Effector CD4-positive, alpha-beta T cell (primary cell): ENCODE results near the gene TNKS1BP1.
A peak's percentile ranks its signal among the peaks of the same experiment; 100 is the strongest.

Source experiments
- DNase-seq: peaks from one replicate; pipeline ENCODE4 v3.0.0-alpha.2; 2020

The TNKS1BP1 gene

DNA sequence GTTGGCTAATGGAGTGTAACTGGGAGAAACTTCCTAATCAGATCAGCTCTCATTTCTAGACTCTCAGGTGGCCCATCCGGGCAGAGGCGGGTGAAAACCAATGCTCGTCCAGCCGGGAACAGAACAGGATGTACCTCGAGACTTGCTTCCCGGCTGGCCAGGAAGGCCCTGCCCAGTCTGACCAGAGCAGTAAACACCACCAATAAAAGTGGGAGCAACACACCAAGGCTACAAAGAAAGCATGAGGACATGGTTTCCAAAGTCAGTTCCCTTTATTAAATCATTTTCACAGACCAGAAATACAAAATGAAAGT lies 940 bp upstream of the TNKS1BP1 start:
- DNase-seq: no peak

DNA sequence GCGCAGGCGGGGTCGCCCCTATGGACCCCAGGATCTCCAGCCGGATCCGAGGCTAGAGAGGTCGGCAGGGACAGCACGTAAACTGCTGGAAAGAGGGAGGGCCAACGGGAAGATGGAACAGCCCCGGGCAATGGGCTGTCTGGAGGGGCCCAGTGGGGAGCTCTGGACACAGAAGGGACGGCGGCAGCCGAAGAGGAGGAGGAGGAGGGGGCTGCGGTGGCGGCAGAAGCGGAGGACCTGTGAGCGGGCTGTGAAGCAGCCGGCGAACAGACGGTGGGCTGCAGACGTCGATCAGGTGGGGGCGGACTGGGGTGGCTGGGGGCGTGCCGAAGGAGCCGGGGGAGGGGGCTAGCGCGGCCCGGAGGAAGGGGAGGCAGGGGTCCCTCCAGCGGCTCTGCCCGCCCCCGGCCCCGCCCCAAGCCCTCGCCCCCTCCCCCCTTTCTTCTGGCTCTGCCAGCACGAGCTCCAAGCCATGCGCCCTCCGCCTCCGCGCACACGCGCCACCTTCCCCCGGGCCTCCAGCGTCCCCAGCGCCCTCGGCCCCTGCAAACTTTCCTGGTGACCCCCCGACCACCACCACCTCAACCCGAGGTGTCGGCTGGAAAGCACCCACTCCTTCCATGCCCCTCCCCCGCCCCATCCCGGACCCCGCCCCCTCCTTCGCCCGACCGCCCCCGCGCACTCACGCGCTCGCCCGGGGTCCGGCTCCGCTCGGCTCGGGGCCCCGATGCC lies 432 bp downstream of the TNKS1BP1 start:
- peak; percentile 23 for DNase-seq

DNA sequence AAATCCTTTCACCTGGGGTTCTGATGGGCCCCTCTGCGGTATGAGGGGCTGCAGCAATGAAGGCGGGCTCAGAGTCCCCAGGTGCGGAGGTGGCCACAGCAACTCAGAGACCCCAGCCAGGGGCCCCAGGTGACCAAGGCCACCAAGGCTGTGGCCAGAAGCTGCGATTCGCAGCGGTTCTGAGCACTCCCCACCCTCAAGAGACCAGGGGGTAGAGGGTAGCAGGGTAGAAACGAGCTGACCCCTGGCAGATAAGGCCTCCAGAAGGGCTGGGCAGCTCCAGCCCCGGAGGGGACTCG lies 948 bp downstream of the TNKS1BP1 start:
- DNase-seq: no peak

DNA sequence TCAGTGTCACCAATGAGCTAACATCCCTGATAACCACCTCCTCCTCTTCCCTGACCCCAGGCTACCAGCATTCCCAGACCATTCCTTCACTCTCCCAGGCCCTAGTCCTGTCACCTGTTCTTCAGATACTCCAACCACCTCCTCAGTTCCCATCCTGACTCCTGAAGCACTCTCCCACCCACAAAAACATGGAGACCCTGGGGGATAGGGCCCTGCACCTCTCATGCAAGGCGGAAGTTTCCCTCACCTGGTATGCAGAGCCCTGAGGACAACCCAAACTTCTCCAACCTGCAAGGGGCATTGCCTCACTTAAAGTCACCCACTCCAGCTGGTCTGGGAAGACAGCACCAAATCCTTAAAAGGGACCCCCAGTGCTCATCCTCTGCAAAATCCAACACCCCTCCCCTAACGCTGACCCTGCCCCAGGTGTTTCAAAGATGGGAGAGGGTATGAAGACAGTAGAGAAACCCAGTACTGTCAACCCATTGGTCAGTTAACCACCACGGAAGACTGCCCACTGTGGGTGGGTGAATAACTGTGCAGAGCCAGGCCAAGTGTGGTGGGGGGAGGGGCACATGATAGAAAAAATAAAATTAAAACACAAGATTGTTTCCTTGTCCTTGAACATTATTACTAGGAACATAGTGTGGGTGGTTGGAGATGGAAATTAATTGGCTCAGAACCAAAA lies 1.4 kb downstream of the TNKS1BP1 start:
- no peak for DNase-seq

DNA sequence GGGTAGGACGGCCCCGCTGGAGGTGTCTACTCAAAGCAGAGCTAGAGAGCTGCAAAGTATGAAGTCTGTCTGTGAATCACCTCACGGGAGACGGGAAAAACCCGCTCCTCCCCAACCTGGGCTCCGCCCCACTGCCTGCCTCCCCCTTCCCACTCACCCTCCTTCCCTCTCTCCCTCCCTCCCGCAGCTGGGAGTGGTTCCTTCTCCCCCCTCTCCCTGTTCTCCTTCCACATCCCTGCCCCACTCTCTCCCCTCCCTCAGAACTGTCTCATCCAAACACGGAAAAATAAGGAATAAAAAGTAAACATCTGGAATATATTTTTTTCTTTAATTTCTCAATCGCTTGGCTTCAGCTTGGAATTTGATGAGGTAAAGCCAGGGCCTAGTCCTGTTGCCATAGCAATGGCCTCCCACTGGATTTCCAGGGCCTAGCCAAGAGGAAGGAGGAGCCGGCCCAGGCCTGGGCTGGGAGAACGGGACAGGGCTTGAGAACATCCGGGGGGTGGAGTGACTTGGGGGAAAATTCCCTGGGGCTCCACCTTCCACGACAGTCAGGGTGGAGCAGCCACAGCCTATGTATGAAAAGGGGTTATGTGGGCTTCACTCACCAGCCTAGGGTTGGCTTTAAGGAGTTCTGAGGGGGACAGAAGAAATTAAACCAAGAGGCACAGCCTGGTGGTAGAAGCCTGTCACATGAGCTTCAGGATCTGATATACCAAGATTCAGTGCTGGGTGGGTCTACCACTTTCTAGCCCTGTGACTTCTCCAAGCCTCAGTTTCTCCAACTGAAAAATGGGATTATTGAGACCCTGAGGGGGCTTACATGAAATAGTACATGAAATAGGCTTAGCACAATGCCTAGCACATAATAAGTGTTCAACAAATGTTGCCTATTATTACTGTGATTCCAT lies 2.2 kb downstream of the TNKS1BP1 start:
- no peak for DNase-seq

DNA sequence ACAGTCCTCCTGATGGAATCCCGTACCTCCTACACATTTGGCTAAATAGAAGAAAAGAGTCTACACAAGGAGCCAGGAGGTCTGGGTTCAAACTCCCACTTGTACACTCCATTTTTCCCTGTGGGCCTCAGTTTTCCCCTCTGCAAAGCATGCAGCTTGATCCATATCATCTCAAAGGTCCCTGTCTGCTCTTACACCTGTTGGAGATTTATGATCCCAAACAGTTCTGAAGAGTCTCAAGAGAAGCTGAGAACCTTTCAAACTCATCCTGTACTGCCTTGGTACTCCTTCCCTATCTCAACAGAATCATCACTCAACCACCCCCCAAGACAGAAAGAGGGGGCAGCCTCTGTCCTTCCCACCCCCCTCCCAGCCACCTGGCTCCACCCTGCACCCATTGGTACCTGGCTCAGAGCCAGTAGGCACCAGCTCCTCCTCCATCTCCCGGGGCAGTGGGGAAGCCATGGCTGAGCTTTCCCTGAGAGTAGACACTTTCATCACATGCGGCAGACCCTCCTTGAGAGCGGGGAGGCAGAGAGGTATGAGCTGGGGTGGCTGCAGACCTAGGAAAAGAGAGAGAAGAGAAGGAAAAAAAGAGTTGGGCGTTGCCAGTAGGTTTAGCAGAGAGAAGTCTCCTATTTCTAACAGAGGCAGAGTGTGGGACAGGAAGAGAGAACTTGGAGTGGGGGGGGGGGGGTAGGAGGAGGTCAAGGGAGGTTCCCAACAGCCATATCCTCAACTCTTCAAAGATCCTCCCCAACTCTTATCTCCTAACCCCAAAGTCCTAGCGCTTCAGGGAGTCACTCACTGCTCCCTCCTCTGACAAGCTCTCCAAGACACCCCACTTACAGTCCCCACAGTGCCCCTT lies 3.1 kb downstream of the TNKS1BP1 start:
- DNase-seq: no peak

DNA sequence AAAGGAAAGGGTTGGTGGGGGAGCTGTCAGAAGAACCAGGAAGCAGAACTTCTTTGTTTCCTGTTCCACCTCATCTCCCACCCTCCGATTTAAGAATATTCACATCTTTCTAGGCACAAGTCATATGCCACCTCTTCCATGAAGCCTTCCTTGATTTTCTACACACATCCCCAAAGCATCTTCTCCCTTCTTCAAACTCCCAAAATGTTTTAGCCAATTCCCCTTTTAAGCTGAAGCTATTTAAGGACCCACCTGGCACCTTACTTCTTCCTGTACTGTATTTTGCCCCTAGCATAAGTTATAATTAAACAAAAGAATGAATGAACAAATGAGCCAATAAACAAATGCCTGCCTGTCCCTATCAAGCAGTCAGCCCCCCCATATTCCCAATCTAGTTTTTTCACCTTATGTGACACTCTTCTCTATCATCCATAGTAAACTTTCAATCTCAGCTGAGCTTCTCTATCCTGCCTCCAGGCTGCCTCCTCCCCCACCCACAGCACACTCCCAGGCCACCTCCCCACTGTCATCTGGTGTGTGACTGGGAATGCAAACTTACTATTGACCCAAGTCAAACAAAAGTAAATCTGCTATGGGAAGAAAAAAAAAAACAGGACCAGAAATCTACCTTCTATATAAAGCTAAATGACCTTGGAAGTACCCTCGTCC lies 3.9 kb downstream of the TNKS1BP1 start:
- no peak for DNase-seq

DNA sequence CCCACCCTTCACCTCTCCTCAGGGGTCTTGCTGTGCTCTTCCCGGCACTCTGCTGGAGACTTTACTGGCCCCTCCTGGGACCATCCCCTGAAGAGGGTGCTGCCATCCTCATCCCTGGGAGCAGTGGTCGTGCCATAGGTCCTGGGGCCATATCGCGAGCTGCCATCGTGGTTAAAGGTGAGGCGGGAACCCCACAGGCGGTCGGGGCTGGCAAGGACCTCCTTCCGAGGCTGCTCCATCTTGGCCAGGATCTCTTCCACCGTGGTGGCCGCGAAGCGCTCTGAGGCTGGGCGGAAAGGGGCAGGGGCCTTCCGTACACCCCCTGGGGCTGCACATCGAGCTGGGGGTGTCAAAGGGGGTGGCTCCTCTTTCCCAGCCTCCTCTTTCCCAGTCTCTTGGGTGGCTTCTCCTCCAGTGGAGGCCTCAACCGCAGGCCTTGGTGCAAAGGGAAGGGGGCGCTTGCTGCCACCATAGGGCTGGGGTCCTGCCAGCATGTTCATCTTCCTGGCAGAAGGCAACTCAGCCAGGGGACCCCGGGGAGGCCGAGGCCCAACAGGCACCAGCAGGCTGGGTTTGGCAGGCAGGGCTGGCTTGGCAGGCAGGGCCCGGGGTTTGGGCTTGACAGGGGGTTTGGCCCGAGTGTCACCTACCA lies 4.6 kb downstream of the TNKS1BP1 start:
- no peak for DNase-seq

DNA sequence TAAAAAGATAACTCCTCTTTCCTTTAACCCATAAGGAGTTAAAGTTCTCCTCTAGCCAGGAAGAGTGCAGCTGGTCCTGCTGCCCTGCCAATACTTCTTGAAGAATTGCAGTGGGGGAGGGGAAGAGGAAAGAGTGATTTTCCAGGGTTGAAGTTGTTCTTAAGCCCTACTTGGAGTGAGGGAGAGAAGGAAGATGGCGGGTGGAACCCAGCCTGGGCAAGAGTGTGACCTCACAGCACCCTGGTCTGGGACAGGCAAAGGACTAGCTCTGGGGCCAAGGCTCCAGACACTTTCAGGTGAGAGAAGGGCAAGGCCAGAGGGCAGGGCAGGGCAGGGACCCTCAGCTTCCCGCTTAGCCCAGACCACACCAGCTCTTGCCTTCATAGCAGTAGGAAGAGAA lies 6.6 kb downstream of the TNKS1BP1 start:
- no peak for DNase-seq

DNA sequence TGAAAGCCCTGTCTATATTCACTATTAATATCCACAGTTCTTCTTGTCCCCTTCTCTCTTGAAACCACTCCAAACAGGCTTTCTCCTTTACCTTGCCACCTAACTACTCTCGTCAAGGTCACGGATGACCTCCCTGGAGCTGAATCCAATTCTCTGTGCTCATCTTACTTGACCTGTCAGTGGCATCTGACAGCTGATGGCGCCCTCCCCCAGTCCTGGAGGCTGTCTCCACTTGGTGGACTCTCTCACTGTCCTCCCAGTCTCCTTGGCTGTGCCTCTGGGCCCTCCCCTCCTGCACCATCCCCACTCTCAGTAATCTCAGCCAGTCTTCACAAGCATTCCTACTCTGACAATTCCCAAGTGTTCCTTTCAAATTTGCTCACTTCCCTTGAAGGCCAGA lies 8.7 kb downstream of the TNKS1BP1 start:
- DNase-seq: no peak

DNA sequence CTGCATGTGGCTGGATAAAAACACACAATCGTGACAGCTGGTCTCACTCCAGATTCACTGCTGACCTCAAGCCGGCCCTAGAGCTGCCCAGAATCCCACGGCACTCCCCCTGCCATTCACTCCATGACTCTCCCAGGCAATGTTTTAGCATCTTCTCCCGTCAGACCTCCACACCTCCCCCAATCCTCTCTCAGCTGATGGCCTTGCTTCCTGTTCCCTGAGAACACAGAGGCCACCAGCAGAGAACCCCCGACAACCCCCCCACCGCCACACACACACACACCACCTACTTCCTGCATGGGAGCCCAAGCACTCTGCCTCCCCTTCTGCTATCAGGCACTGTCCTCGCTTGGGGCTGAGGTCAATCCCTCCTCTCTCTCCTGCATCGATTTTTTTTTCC lies 9.3 kb downstream of the TNKS1BP1 start:
- DNase-seq: no peak

DNA sequence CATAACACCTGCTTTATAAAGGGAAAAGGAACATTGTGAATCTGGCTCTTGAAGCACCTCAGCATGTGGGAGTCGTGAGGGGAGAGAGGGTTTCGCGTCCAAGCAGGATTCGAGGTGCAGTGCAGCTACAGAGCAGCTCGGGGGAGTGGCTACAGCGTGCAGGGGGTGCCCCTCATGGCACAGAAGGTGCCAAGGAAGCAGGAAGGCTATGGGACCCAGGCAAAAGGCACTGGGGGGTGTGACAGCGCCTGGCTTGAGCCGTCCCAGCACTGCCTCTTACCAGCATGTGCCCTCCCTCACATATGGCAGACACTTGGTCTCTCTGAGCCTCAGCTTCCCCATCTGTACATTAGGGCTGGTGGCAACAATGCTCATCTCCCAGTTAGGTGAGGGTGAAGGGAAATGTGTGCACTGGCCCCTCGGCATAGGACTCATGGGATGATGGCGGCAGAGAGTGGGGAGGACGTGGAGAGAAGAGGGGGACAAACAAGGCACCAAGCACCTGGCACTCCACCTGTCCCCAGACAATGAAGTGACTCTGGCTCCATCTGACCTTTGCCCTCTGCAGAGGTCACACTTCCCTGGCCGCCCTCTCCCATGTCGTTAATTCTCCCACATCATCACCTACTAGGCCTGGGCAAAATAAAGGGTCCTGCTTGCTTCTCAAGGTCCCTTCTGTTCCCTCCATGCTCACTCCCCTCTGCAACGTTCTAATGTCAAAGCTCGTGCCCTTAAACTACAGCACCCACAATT lies 10.4 kb downstream of the TNKS1BP1 start:
- DNase-seq: no peak

DNA sequence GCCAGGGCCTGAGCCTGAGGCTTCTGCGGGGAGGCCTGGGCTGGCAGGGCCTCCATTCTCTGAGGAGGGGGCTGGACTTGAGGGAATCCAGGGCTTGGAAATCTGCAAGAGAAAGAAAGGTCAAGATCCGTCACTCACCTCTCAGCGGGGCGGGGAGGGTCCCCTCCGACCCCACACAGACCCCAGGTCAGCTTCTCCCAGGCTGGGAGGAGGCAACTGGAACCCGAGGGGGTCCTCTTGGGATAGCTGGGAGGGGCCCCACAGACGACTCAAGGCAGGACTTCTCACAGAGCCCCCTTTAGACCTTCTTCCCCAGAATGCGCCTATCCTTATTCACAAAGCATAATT lies 11.0 kb downstream of the TNKS1BP1 start:
- DNase-seq: no peak

DNA sequence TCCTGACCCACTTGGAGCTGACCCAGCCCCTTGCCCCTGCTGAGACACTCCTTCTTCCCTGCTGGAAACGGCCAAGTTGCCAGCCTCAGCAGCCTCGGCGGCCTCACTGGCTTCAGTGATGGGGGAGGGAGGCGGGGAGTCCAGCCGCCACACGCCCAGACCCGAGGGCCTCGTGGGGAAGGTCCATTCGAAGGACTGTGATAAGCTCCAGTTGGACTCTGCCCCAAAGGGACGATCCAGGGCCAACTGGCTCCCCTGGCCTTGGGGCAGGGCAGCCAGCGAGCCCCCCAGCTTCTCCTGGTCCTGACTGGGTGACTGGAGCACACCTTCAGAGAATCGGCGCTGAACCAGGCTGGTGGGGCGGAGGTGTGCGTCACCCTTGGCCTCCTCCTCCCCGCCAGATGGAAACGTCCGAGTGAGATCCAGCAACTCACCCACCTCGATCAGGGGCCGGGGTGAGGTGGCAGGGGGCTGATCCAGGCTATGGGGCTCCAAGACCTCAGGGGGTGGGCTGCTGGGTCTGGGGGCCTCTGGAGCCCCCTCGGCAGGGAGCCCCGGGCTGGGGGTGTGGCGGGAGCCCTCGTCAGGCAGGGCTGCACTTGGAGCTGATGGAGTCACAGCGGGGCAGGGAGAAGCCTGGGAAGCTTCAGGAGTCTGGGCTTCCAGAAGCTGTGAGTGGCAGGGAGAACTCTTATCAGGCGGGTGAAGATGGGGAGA lies 11.5 kb downstream of the TNKS1BP1 start:
- no peak for DNase-seq

DNA sequence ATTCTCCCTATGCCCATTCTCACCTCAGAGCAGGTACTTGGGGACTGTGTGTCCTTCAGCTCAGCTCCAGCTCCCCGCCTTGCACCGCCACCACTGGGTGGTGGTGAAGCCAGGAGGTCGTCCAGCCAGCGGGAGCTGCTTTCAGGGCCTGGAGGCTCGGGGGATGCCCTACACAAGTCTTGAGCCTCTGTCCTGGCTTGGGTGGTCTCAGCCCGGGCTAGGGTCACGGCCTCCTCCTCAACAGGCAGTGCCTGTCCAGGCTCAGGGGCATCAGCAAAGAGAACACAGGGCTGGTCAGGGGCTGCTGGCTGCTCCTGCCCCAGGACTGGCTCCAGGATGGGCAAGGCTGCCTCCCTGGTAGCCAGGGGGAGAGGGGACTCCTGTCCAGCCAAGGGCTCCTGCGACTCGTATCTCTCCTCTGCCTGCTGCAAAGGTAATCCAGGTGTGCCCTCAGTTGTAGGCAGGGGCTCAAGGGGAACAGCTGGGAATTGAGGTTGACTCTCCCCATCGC lies 12.2 kb downstream of the TNKS1BP1 start:
- no peak for DNase-seq

DNA sequence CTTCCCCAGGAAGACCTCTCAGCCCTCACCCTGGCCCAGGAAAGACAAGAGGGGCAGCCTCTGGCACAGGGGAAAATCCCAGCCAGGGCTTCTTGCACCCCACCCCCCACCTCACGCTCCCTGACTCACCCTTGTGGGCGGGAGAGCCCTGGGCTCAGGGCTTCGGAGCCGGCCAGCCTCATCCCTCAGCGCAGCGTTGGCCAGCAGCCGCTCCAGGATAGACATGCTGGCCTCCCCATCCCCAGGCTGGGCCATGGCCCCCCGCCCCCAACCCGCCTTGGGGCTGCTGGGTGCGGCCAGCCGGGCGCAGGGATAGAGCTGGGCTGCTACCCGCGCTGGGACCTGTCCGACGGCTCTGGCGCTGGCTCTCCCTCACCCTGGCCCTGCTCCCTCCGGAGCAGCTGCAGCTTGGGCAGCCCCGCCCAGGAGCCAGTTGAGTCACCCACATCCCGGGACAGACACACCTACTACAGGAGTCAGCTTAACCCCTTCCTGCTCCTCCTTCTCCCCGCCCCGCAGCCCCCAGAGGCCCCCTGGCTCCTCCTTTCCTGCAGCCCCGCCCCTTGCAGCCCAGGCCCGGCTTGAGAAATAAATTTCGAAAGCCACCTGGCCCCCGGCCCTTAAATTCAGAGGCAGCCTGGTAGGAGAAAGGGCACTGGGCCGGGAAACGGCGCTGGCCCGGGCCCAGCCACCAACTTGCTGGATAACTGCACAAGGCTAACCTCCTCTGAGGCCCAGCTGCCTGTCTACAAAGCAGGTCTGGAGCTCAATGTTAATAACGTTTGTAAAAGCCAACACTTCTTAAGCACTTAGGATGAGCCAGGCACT lies 13.4 kb downstream of the TNKS1BP1 start:
- DNase-seq: no peak

DNA sequence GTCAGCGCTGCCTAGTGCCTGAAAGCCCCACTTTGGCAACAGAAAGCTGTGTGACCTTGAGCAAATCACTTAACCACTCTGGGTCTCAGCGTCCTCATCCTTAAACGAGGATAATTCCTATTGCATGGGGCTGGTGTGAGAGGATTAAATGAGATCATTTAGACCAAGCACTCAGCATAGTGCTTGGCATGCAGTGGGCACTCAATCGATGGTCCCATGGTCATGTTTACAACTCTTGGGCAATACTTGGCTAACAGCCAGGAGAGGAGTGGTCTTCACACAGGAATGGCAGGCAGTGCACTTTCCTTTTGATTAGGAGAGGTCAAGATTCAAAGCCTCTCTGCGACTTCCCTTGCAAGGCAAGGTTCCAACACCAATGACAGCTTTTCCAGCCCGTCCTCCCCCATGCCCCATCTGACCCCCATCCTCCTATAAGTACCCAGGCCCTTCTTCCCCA lies 14.1 kb downstream of the TNKS1BP1 start:
- DNase-seq: no peak

DNA sequence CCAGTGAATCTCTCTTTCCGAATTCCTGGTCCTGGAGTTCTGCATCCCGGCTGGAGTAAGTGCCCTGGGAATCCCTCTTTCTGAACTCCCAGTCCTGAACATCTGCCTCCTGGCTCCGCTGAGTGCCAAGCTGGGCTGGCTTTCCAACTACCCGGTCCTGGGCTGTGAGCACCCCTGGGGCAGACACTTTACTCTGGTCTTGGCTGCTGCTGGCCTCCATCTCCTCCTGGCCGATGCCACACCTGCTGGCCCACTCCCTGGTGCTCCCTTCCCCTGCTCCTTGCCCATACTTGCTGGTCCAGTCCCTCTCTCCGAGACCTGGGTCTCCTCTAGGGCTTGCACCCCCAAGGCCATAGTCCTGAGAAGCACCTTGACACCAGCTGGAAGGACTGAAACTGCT lies 14.7 kb downstream of the TNKS1BP1 start:
- no peak for DNase-seq
